GM21529 (cell line): ENCODE measurements around the gene DPH3.
"Not testable (repeated sequence)": the region's sequence is repeated elsewhere in the genome, so short reads cannot be mapped to it uniquely, and the experiment has no call there.

Experiments used
- ATAC-seq: cut with Tn5 transposase; IDR thresholded peaks from one replicate; pipeline ENCODE4 v1.9.1; 2021; ENCODE audit not compliant: unreplicated experiment

Gene DPH3

GRCh38 chr3:16264708-16265454 lies at the start of gene DPH3, which contains the start of gene OXNAD1:
Gene DPH3, minus strand, starts transcription at chr3:16264943. Its CDS starts 67 bp downstream, at chr3:16264876.
Gene OXNAD1, plus strand, starts transcription at chr3:16265212. Its CDS starts 5,741 bp downstream, at chr3:16270953.
- peak; percentile 99 for ATAC-seq

- ATAC-seq, result no peak
Observed at GRCh38 chr3:16313886-16314645, 49.3 kb upstream of the DPH3 start.

GRCh38 chr3:16311960-16312451 lies 47.3 kb upstream of the DPH3 start:
- peak; percentile 64 for ATAC-seq

DNA sequence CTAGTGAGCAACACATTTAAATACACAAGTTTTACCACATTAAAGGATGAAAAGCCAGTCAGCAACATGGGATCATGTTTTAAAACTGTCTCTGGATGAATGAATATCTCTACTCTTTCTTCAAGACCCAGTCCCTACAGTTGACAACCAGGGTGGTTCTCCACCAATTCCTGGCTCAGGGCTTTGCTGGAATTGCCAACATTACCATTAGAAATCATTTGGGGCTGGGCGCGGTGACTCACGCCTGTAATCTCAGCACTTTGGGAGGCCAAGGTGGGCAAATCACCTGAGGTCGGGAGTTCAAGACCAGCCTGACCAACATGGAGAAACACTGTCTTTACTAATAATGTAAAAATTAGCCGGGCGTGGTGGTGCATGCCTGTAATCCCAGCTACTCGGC lies 45.7 kb upstream of the DPH3 start:
- not testable (repeated sequence) for ATAC-seq

DNA sequence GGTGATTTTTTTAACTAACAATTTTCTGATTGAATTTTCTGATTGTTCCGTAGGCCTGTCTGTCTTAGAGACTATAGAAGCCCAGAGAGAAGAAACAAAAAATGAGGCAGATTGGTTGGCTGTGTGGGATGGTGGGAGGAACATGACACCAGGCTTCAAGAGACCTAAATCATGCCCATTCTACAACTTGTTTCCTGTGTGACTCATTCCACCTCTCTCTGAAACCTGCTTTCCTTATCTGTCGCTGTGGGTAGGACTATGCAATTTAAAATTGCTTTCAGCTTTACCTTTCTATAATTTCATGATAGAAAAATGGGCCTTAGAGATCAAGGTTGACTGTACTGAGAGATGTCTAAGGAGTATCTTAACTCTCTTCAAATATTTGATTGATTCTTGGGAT lies 44.8 kb upstream of the DPH3 start:
- peak; percentile 89 for ATAC-seq

- ATAC-seq, result no peak
Observed at GRCh38 chr3:16308727-16309126, 44.0 kb upstream of the DPH3 start.

- no peak for ATAC-seq
Observed at GRCh38 chr3:16307832-16308531, 43.2 kb upstream of the DPH3 start.

- ATAC-seq, result no peak
Observed at GRCh38 chr3:16305111-16305541, 40.4 kb upstream of the DPH3 start.

DNA sequence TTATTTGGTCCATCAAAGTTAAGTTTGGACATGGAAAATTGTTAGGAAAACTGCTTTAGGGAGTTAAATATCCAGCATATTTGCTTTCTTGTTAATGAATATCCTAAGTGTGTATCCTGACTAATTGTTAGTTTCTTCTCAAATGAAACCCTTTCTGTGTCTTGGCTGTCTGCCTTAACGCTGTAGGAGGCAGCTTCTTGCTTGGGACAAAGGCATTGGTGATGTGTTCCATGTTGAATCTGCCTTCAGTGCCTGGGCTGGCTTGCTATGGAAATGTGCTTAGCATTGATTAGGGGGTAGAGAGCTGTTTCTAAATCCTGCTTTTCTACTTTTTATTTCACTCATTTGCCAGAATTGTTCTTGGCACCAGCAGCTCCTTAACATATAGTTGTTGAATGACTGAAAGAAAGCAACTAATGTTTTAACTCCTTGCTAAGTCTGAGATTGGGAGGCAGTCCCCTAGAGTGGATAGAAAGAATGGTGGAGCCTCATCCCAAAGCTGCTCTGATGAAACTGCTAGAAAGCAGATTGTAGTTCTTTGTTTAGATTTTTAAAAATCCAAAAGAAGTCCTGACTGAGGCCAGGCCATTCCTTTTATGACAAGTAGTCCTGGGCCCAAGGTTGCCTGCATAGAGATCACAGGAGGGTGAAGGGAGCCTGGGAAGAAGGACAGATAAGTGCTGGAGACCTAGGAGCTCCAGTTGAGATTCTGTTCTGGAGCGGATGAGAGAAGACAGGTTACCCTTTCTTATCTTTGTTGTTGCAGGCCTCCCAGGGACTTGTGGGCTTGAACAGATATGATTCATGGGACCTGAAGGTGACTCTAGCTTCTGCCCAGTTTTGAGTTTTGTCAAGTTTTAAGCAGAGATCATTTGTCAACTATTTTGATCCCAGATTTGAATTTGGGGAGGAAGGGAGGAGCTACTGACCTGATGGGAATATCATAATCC lies 39.6 kb upstream of the DPH3 start:
- ATAC-seq, result no peak

- ATAC-seq, result no peak
Observed at GRCh38 chr3:16303037-16303575, 38.4 kb upstream of the DPH3 start.

DNA sequence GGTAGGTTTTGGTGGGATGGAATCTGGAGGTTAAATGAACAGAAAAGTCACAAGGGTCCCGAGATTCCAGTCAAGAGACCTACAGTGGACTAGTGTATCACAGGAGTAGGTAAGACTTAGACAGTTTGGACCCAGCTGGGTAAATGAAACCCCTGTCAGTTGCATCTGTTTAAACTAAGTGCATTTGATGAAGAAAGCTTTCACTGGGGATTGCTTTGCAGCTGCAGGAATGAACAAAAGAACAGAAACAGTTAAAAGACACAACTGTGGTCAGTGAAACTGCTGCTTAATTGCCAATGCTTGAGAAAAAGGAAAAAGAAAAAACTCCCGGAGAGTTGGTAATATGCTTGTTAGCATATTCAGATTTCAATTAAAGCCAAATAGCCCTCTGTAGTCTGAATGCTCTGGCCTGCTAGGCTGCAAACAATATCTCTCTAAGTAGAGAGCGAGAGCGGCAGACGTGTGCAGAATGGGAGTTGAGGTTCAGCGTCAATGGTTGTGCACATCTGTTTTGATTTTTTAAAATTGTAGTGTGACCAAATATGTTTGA lies 37.4 kb upstream of the DPH3 start:
- no peak for ATAC-seq

DNA sequence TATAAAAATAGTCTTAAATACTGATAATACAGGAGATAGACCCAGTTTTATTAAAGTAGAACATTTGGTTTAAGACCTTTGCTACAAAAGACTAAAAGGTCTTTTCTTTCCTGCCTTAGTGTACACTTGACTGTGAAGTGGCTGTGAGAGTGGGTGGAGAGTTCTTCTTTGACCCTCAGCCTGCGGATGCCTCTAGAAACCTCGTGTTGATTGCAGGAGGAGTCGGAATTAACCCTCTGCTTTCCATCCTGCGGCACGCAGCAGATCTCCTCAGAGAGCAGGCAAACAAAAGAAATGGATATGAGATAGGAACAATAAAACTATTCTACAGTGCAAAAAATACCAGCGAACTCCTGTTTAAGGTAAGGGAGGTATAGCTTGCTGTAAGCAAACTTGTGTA lies 36.8 kb upstream of the DPH3 start:
- no peak for ATAC-seq

DNA sequence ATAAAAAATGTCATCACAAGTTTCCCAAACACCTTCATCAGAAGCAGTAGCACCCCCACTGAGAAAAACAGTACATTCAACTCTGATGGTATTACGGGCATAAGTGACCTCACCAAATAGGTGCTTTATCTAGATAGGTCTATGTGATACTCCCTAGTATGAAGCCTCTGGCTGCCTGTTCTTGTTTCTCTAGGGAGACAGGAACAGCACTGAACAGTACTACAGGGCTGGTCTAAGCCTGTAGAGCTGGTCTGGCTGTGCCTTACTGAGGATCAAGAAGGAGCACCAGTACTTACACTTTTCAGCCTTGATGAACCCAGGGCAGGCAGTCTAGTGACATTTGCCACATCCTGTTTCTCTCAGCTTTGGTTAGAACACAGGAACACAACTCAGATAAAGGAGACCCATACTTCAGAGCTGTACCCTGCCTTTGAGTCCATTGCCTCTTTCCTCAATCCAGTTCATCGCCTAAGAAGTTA lies 36.2 kb upstream of the DPH3 start:
- peak; percentile 68 for ATAC-seq

- ATAC-seq, result peak; percentile 44
Observed at GRCh38 chr3:16300307-16300706, 35.6 kb upstream of the DPH3 start.

DNA sequence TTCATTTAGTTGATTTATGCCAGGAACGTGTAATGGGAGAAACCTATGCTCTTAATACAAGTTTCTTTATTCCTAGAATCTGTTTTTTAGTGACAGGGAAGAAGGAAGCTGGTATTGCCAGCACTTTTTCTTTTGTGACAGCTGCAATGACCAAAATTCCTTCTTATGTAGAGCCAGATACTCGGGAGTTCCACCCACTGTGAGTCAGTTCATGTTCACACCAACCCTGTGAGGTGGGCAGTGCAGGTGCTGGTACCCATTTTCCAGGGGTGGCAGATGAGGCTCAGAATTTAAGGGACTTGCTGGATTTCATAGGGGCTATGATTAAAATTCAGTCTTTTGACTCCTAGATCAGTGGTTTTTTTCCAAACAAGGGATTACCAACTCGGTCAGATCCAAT lies 35.0 kb upstream of the DPH3 start:
- no peak for ATAC-seq

DNA sequence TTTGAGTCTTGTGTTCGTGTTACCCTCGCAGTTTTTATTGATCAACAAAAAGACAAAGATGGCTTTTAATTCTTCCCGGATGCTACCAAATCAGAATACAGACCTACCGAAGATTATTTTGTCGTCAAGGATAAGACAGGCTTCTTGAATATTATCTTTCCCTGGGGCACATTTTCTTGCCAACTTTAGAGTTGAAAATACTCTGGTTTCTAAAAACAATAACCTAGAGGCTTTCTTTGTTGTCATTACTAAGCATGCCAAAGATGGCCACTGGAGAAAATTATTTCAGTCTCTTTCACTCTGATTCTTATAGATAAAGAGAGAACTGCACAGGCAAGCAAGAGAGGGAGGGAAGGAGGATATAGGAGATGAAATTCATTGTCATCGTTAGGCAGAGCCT lies 34.1 kb upstream of the DPH3 start:
- no peak for ATAC-seq

- ATAC-seq, result no peak
Observed at GRCh38 chr3:16297997-16298885, 33.5 kb upstream of the DPH3 start.

DNA sequence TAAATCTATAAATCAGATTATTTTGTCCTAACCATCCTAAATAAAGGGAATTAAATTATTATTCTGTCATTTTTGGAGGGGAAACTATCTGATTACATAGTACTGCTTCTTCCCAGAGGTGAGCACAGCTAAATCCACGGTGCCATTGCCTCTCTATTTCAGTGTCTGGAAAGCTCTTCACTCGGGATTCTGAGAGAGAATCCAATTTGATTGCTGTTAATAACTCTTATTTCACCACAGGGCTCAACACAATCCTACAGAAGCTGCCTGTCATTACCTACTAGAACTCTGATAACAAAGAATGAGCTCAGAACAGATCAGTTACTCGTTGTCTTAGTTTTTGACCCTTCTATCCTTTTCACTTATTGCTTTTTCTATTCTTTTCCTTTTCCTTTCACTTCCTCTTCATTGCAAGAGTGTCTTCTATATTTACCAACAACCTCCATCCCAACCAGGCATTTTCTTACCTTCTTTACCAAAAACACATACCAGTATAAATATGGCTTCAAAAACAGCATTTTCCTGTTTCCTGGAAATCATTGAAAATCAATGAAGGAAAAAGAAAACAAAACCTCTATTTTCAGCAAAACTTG lies 30.7 kb upstream of the DPH3 start:
- ATAC-seq, result no peak
